ENCODE data around the gene MYLK4. TPM values are rescaled to one million over a fixed set of nuclear protein-coding genes. Genes with fewer than 3 reads are reported as not detected.

The MYLK4 gene
- total and polyA plus RNA-seq, 2 experiments from 2014 or later: 0.20 to 0.43 TPM

GRCh38 chr6:2771079-2771478, 20.4 kb upstream of the MYLK4 start:
- H3K36me3 ChIP-seq (ENCODE audit: low read depth): peaks cover 12% of the 10 kb centered on the region; the same call in 1 of the 2 replicates
- 97% methylated on average over 4 of the region's 4 CpGs for WGBS, 2 experiments (ENCODE audit: low coverage in 1 of 2, low lambda C conversion rate in 2 of 2, missing lambda C conversion rate in 2 of 2)
- in situ Hi-C loops (cut with MboI): no loop called here
- DNase-seq: no peak
- peaks cover 12% of the 10 kb centered on the region; the same call in 1 of the 2 replicates for H4K20me1 ChIP-seq (ENCODE audit: insufficient read depth)
- no peak overlapping the region for H2AFZ ChIP-seq
- peaks cover 35% of the 10 kb centered on the region for H3K4me1 ChIP-seq (ENCODE audit: insufficient read depth)
- H3K9ac ChIP-seq: no peak overlapping the region
- no peaks in the 10 kb centered on the region for H3K9me3 ChIP-seq (ENCODE audit: low read depth)
- no peak overlapping the region for H3K4me3 ChIP-seq
- peaks cover 100% of the 10 kb centered on the region for H3K79me2 ChIP-seq (ENCODE audit: insufficient read depth)
- H3F3A ChIP-seq (ENCODE audit: insufficient read depth): peaks cover 21% of the 10 kb centered on the region
- H3K9me2 ChIP-seq (ENCODE audit: insufficient read depth): no peaks in the 10 kb centered on the region
- TF ChIP-seq EZH2 (IDR thresholded peaks at IDR 0.05; ENCODE audit: insufficient read depth, poor library complexity, severe bottlenecking) (no peak), EZH2phosphoT487 (IDR thresholded peaks at IDR 0.05; ENCODE audit: insufficient read depth, low read depth) (no peak)
- H3K27ac ChIP-seq: no peak overlapping the region
- no peak overlapping the region for H3K4me2 ChIP-seq (ENCODE audit: unreplicated experiment)
- H3K27me3 ChIP-seq (replicated peaks; ENCODE audit: insufficient read depth): no peaks in the 10 kb centered on the region

GRCh38 chr6:2770171-2770570, 19.4 kb upstream of the MYLK4 start:
- in situ Hi-C loops (cut with MboI): no loop called here
- DNase-seq: no peak
- Histone ChIP-seq H2AFZ (no peak overlapping the region), H3K9me3 (ENCODE audit: low read depth) (no peaks in the 10 kb centered on the region), H3F3A (ENCODE audit: insufficient read depth) (peaks cover 21% of the 10 kb centered on the region), H3K4me2 (ENCODE audit: unreplicated experiment) (no peak overlapping the region), H3K4me1 (ENCODE audit: insufficient read depth) (peaks cover 35% of the 10 kb centered on the region), H3K4me3 (no peak overlapping the region), H3K27me3 (replicated peaks; ENCODE audit: insufficient read depth) (no peaks in the 10 kb centered on the region), H3K79me2 (ENCODE audit: insufficient read depth) (peaks cover 94% of the 10 kb centered on the region), H3K9ac (no peak overlapping the region), H3K27ac (no peak overlapping the region), H4K20me1 (ENCODE audit: insufficient read depth) (peaks cover 12% of the 10 kb centered on the region; the same call in 1 of the 2 replicates), H3K9me2 (ENCODE audit: insufficient read depth) (no peaks in the 10 kb centered on the region), H3K36me3 (ENCODE audit: low read depth) (peaks cover 12% of the 10 kb centered on the region; the same call in 1 of the 2 replicates)
- WGBS, 2 experiments (ENCODE audit: low coverage in 1 of 2, low lambda C conversion rate in 2 of 2, missing lambda C conversion rate in 2 of 2): 72 to 78% methylated on average over 12 to 13 of the region's 13 CpGs
- TF ChIP-seq EZH2phosphoT487 (IDR thresholded peaks at IDR 0.05; ENCODE audit: insufficient read depth, low read depth) (no peak), EZH2 (IDR thresholded peaks at IDR 0.05; ENCODE audit: insufficient read depth, poor library complexity, severe bottlenecking) (no peak)

- DNase-seq: no peak
- in situ Hi-C loops (cut with MboI): no loop called here
- Histone ChIP-seq H3K4me3 (peak overlapping the region; percentile 92), H3K27me3 (replicated peaks; ENCODE audit: insufficient read depth) (no peaks in the 10 kb centered on the region), H3K9ac (peak overlapping the region; percentile 87; the same call in 1 of the 2 replicates), H3K4me2 (ENCODE audit: unreplicated experiment) (peak overlapping the region; percentile 86), H2AFZ (no peak overlapping the region), H3F3A (ENCODE audit: insufficient read depth) (peaks cover 31% of the 10 kb centered on the region), H3K27ac (no peak overlapping the region), H3K4me1 (ENCODE audit: insufficient read depth) (peaks cover 36% of the 10 kb centered on the region), H3K36me3 (ENCODE audit: low read depth) (peaks cover 12% of the 10 kb centered on the region; the same call in 1 of the 2 replicates), H3K9me2 (ENCODE audit: insufficient read depth) (no peaks in the 10 kb centered on the region), H3K9me3 (ENCODE audit: low read depth) (no peaks in the 10 kb centered on the region), H4K20me1 (ENCODE audit: insufficient read depth) (peaks cover 12% of the 10 kb centered on the region; the same call in 1 of the 2 replicates), H3K79me2 (ENCODE audit: insufficient read depth) (peaks cover 79% of the 10 kb centered on the region)
- TF ChIP-seq EZH2phosphoT487 (IDR thresholded peaks at IDR 0.05; ENCODE audit: insufficient read depth, low read depth) (no peak), EZH2 (IDR thresholded peaks at IDR 0.05; ENCODE audit: insufficient read depth, poor library complexity, severe bottlenecking) (no peak)
- 64 to 67% methylated on average over 6 of the region's 6 CpGs for WGBS, 2 experiments (ENCODE audit: low coverage in 1 of 2, low lambda C conversion rate in 2 of 2, missing lambda C conversion rate in 2 of 2)
Measured at GRCh38 chr6:2768696-2769095, 18.0 kb upstream of the MYLK4 start.

- Histone ChIP-seq H2AFZ (no peak overlapping the region), H4K20me1 (ENCODE audit: insufficient read depth) (peaks cover 8% of the 10 kb centered on the region; the same call in 1 of the 2 replicates), H3F3A (ENCODE audit: insufficient read depth) (peaks cover 26% of the 10 kb centered on the region), H3K9me2 (ENCODE audit: insufficient read depth) (no peaks in the 10 kb centered on the region), H3K9ac (peak overlapping the region; percentile 87), H3K4me3 (peak overlapping the region; percentile 92), H3K9me3 (ENCODE audit: low read depth) (no peaks in the 10 kb centered on the region), H3K27me3 (replicated peaks; ENCODE audit: insufficient read depth) (no peaks in the 10 kb centered on the region), H3K27ac (peak overlapping the region; percentile 73), H3K4me2 (ENCODE audit: unreplicated experiment) (peak overlapping the region; percentile 86), H3K4me1 (ENCODE audit: insufficient read depth) (peaks cover 28% of the 10 kb centered on the region), H3K79me2 (ENCODE audit: insufficient read depth) (peaks cover 71% of the 10 kb centered on the region), H3K36me3 (ENCODE audit: low read depth) (peaks cover 12% of the 10 kb centered on the region; the same call in 1 of the 2 replicates)
- WGBS, 2 experiments (ENCODE audit: low coverage in 1 of 2, low lambda C conversion rate in 2 of 2, missing lambda C conversion rate in 2 of 2): 51 to 55% methylated on average over 9 of the region's 9 CpGs
- in situ Hi-C loops (cut with MboI): no loop called here
- peak; percentile 36 for DNase-seq
- TF ChIP-seq EZH2 (IDR thresholded peaks at IDR 0.05; ENCODE audit: insufficient read depth, poor library complexity, severe bottlenecking) (no peak), EZH2phosphoT487 (IDR thresholded peaks at IDR 0.05; ENCODE audit: insufficient read depth, low read depth) (no peak)
Measured at GRCh38 chr6:2767657-2768524, 17.2 kb upstream of the MYLK4 start.

All from GM23248 (cell line).